Renal cortex interstitium (tissue), 11 donors: ENCODE data around the gene LIG1. TPM values are rescaled to one million over a fixed set of nuclear protein-coding genes. Genes with fewer than 3 reads are reported as not detected.
"Not testable (repeated sequence)": the region's sequence is repeated elsewhere in the genome, so short reads cannot be mapped to it uniquely, and the experiment has no call there.

ENCODE experiments used
- DNase-seq, 11 donors: peaks; one replicate each; pipeline ENCODE4 v3.0.0-alpha.2; 2013; ENCODE audit warnings: low read depth in 9 of 11, low spot score in 4 of 11; ENCODE audit errors: extremely low read depth in 1 of 11
- polyA plus RNA-seq, 3 donors: library from polyadenylated mRNA; unstranded; fragments of 120-200 nt; gene quantifications; one replicate each; pipeline ENCODE4 v1.2.1, GENCODE V29; 2013; ENCODE audit not compliant: insufficient read length in 3 of 3

LIG1 gene
- polyA plus RNA-seq, 3 donors = 61.8 to 78.8 (median 66.1) TPM

DNA sequence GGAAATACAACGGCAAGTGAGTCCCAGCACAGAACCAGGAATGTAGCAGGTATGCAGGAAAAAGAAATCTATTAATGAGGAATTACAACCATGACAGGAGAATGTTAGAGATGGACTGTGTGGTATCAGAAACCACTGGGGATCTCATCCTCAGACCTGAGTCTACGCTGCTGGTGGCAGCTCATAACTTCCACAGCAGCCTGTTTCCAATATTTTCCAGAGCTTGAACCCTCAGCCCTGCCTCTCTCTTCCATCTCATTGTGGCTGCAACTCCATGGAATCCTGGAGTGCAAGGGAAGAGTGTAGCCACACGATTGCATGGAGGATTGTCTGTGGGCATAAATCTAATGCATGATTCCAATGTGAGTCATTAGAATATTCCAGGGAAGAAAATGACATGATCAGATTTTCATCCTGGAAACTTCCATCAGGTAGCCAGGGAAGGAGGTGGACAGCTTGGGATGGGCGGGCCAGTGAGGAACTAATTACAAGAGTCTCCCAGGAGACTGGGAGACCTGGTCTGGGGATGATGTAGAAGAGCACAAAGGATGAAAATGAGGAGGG, 74.5 kb downstream of the LIG1 start:
- no peak for DNase-seq

DNA sequence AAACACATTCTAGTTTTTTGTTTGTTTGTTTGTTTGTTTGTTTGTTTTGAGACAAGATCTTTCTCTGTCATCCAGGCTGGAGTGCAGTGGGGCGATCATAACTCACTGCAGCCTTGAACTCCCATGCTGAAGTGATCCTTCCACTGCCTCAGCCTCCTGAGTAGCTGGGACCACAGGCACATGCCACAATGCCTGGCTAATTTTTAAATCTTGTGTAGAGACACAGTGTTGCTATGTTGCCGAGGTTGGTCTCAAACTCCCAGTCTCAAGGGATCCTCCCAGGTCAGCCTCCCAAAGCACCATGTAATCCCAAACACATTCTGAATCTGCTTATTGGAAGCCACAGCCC, 75.3 kb downstream of the LIG1 start:
- no peak for DNase-seq

DNA sequence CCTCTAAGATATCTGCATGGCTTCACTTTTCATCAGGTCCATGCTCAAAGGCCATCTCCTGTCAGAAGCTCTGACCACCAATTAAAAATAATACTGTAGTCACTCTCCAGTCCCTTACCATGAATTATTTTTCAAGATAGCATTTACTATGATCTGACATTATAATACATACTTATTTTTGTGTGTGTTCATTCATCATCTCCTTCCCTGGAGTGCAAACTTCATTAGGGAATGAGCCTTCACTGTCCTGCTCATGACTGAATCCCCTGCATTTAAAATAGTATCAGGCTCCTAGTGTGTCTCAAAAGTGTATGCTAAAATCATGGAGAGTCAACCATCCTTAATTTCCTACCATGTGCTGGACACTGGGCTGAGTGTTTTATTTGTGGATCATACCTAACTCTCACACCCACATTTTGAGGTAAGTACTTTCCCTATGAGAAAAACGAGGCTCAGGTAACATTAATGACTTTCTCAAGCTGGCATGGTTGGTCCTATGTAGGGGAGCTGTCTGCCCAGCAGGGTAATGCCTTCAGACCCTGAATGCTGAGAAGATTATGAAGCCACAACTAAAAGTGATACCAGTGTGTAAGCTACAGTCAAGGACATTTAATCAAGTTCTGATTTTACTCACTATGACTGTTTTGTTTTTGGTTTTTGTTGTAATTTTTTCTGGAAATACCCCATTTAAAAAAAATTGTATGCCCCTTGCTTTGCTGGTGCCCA, 75.9 kb downstream of the LIG1 start:
- no peak for DNase-seq

DNA sequence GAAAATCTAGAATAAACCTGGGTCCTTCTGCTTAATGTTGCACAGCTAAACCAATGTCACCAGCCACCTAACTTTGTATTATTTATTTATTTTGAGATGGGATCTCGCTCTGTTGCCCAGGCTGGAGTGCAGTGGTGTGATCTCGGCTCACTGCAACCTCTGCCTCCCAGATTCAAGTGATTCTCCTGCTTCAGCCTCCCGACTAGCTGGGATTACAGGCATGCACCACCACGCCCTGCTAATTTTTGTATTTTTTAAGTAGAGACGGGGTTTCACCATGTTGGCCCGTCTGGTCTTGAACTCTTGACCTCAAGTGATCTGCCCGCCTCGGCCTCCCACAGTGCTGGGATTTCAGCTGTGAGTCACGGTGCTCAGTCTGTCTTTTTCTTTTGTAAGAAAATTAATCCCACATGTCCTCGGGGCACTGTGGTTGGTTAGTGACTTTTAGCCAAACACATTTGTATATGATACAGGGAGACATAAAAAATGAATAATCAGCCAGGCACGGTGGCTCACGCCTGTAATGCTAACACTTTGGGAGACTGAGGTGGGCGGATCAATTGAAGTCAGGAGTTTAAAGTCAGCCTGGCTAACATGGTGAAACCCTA, 78.9 kb downstream of the LIG1 start:
- DNase-seq = not testable (repeated sequence)

DNA sequence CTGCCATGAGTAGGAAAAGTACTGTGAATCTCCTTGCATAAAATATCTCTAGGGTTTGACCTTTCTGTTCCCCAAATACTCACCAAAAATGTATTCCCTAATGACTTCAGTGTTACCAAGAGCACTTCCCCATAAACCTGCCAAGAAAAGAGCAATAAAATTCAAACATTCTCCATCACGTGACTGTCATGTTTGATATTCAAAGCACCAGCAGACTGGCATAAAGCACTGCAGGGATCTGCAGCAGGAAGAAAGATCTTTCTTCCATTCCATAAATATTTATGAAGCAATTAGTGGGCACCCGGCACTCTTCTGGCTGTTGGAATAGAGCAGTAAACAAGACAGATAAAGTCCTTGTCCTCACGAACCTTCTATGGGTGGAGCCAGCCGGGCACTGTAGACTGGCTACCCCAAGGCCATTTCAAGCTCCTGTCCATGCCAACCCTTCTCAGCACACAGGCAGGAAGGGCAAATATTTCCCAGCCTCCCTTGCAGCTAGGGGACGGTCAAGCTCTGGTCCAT, 79.8 kb downstream of the LIG1 start:
- DNase-seq = no peak

DNA sequence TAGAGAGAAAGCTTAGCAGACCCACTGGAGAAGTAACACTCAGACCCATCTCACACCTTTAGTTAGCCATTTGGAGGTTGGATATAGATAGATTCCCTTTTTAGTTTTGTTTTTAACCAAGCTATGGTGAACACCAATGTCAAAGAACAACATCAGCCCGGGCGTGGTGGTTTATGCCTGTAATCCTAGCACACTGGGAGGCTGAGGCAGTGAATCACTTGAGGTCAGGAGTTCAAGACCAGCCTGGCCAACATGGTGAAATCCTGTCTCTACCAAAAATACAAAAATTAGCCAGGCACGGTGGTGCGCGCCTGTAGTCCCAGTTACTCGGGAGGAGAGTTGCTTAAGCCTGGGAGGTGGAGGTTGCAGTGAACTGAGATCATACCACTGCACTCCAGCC, 81.2 kb downstream of the LIG1 start:
- not testable (repeated sequence) for DNase-seq

DNA sequence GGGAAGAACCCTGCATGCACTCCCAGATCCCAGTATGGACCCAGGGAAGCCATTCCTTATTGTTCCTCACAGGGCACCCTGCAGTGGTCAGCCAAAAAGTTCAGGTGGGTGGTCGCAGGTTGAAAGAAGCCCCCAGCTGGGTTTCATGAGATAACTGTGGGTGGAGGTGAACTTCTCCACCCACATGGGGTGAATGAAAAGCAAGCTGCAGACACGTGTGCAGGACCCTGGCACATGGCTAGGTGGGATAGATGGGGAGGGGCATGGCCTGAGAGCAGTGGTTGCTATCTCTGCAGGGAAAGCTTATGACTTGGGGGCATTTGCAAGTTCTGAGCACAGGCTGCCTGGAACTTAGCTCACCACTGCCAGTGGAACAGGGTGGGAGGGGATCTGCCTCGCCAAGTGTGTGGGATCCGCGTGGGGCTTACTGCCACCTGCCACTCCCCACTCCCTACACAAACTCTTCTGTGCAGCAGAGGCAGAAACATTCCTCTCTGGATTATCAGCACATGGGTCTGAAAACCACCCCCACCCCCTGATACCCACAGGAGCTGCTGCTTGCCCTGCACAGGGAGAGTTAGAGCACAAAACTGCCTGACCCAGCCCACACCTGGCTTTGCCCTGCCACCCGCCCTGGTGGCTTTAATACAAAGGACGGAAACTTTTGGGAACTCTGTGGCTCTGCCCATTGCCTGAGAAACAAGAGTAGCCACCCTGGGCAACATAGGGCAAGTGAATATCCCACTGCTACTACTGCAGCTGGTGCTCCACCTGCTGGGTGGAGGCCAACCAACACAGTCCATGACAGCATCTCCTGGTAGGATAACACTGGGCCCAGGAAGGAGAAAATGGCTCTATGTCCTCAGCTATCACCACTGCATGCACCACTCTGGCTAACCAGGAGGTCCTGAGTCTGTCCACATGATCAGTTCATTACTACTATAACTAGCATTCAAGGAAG, 84.0 kb downstream of the LIG1 start:
- no peak for DNase-seq

DNA sequence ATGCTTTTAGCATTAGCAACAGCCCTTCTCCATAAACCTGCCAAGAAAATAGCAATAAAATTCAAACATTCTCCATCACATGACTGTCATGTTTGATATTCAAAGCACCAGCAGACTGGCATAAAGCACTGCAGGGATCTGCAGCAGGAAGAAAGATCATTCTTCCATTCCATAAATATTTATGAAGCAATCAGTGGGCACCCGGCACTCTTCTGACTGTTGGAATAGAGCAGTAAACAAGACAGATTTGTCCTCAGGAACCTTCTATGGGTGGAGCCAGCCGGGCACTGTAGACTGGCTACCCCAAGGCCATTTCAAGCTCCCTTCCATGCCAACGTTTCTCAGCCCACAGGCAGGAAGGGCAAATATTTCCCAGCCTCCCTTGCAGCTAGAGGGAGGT, 85.1 kb downstream of the LIG1 start:
- no peak for DNase-seq

DNA sequence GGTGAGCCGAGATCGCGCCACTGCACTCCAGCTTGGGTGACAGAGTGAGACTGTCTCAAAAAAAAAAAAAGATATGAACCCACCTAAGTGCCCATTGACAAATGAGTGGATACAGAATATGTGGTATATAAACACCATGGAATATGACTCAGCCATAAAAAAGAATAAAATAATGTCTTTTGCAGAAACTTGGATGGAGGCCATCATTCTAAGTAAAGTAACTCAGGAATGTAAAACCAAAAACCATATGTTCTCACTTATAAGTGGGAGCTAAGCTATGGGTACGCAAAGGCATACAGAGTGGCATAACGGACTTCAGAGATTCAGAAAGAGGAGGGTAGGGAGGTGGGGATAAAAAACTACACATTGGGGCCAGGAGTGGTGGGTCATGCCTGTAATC, 89.0 kb downstream of the LIG1 start:
- DNase-seq = no peak

DNA sequence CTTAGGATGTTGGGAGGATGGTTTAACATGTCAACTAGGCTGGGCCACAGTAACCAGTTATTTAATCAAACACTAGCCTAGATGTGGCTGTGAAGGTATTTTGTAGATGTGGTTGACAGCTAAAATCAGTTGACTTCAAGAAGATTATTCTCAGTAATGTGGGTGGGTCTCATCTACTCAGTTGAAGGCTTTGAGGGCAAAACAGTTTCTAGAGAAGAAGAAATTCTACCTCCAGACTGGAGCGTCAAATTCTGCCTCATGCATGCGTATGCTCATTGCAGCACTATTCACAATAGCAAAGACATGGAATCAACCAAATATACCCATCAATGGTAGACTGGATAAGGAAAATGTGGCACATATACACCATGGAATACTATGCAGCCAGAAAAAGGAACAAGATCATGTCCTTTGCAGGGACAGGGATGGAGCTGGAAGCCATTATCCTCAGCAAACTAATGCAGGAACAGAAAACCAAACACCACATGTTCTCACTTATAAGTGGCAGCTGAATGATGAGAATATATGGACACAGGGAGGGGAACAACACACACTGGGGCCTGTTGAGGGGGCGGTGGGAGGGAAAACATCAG, 99.9 kb downstream of the LIG1 start:
- not testable (repeated sequence) for DNase-seq

DNA sequence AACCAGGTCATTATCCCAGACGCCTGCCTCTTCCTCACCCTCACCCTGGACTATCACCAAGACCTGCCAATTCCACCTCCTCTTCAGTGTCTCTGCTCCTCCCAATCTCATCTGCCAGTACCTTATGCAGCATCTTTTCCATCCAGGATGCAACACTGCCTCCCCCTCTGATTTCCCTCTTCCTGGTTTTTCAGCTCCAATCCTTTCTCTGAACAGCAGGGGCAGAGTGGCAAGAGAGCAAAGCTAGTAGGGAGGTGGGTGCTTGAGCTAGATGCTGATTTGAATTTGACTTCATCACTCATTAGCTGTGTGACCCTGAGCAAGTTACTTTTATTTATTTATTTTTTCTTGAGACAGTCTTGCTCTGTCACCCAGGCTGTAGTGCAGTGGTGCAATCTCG, 100.7 kb downstream of the LIG1 start:
- no peak for DNase-seq

Other genes starting within 250 kb of the LIG1 start
- not detected for gene BSPH1, start 178.2 kb downstream of the LIG1 start, polyA plus RNA-seq
- not detected for gene ELSPBP1, start 175.7 kb downstream of the LIG1 start, polyA plus RNA-seq
- not detected for gene CABP5, start 126.3 kb downstream of the LIG1 start, polyA plus RNA-seq
- 10 to 100 TPM in 2 of 3 donors, 1 to 10 TPM in 1; 6.0 to 11.1 (median 10.6) TPM for gene PLA2G4C, start 59.5 kb downstream of the LIG1 start, polyA plus RNA-seq
- gene ZSWIM9, start 336 bp upstream of the LIG1 start, polyA plus RNA-seq = 10 to 100 TPM in 2 of 3 donors, 1 to 10 TPM in 1; 8.5 to 14.4 (median 10.0) TPM
- gene CARD8, start 85.6 kb upstream of the LIG1 start, polyA plus RNA-seq = 10 to 100 TPM; 55.4 to 66.5 (median 56.3) TPM
- 1 to 10 TPM; 5.9 to 8.1 (median 7.6) TPM for gene ZNF114, start 99.7 kb upstream of the LIG1 start, polyA plus RNA-seq
- gene EMP3, start 155.2 kb upstream of the LIG1 start, polyA plus RNA-seq = 10 to 100 TPM; 51.0 to 83.1 (median 67.0) TPM
- gene TMEM143, start 193.6 kb upstream of the LIG1 start, polyA plus RNA-seq = 10 to 100 TPM in 2 of 3 donors, 1 to 10 TPM in 1; 9.8 to 14.7 (median 11.6) TPM
- under 1 TPM; 0.37 to 0.70 (median 0.41) TPM for gene SYNGR4, start 194.0 kb upstream of the LIG1 start, polyA plus RNA-seq
- gene KDELR1, start 221.2 kb upstream of the LIG1 start, polyA plus RNA-seq = 100 to 1,000 TPM; 230 to 246 (median 242) TPM
- under 1 TPM; 0.33 to 0.88 (median 0.71) TPM for gene GRIN2D, start 223.3 kb upstream of the LIG1 start, polyA plus RNA-seq